CD4-positive, alpha-beta T cell (primary cell): Measurements from ENCODE around the gene FAM187B. TPM values are rescaled to one million over a fixed set of nuclear protein-coding genes. Genes with fewer than 3 reads are reported as not detected.

Experiments
- ATAC-seq: fragments of 200-7000 bp; cut with Tn5 transposase; one replicate; pipeline ENCODE4 v1.10.0; 2022; ENCODE audit warnings: mild to moderate bottlenecking; ENCODE audit not compliant: poor library complexity
- CTCF ChIA-PET: fragments of 350-600 bp; sonication (Branson Sonifier 250); formaldehyde crosslinking; loops from one replicate; lab custom pipeline; 2021; ENCODE audit warnings: antibody characterized with exemption, inconsistent platforms; lab: Charles Lee
- POLR2A ChIA-PET: fragments of 350-600 bp; sonication (Branson Sonifier 250); formaldehyde crosslinking; loops from one replicate; lab custom pipeline; 2021; ENCODE audit warnings: antibody characterized with exemption, inconsistent platforms; lab: Charles Lee
- DNase-seq, 14 experiments: peaks; one replicate each; pipeline ENCODE4 v3.0.0-alpha.2; 2013 to 2020; ENCODE audit warnings: mixed read lengths in 2 of 14
- H3K27ac ChIP-seq, 2 donors: one replicate each; pipeline versions ENCODE4 v1.5.1 to v1.7.0; 2013; ENCODE audit warnings: low read length in 2 of 2, low read depth in 1 of 2, mild to moderate bottlenecking in 1 of 2
- H3K27me3 ChIP-seq, 2 experiments: 1 replicate in 1 of 2; 2 replicates in 1 of 2; pipeline versions ENCODE4 v1.6.1 to v1.7.0; 2013; ENCODE audit warnings: low read length in 2 of 2, control low read depth in 1 of 2, mild to moderate bottlenecking in 1 of 2, moderate library complexity in 1 of 2; ENCODE audit not compliant: insufficient read depth in 2 of 2, control insufficient read depth in 1 of 2
- H3K36me3 ChIP-seq: one replicate; pipeline ENCODE4 v1.6.1; 2013; ENCODE audit warnings: low read length, control low read depth; ENCODE audit not compliant: insufficient read depth
- H3K4me1 ChIP-seq: one replicate; pipeline ENCODE4 v1.6.1; 2013; ENCODE audit warnings: low read length, control low read depth; ENCODE audit not compliant: insufficient read depth
- H3K4me3 ChIP-seq: one replicate; pipeline ENCODE4 v1.5.1; 2013; ENCODE audit warnings: mild to moderate bottlenecking, low read length, moderate library complexity
- H3K9me3 ChIP-seq, 2 experiments: 1 replicate in 1 of 2; 2 replicates in 1 of 2; pipeline versions ENCODE4 v1.6.1 to v1.7.0; 2013; ENCODE audit warnings: low read length in 2 of 2, mild to moderate bottlenecking in 2 of 2, control low read depth in 1 of 2, moderate library complexity in 1 of 2; ENCODE audit not compliant: control insufficient read depth in 1 of 2, insufficient read depth in 1 of 2
- H3K27ac Mint-ChIP-seq: one replicate; pipeline ENCODE4 v1.8.0; 2020; ENCODE audit warnings: mixed read lengths
- H3K27me3 Mint-ChIP-seq: one replicate; pipeline ENCODE4 v1.8.0; 2021; ENCODE audit warnings: mixed read lengths
- H3K36me3 Mint-ChIP-seq: one replicate; pipeline ENCODE4 v1.8.0; 2021; ENCODE audit warnings: low read depth, mixed read lengths
- H3K4me1 Mint-ChIP-seq: one replicate; pipeline ENCODE4 v1.8.0; 2021; ENCODE audit warnings: low read depth, mixed read lengths
- H3K4me3 Mint-ChIP-seq: one replicate; pipeline ENCODE4 v1.8.0; 2020; ENCODE audit warnings: mild to moderate bottlenecking, mixed read lengths
- H3K9me3 Mint-ChIP-seq: one replicate; pipeline ENCODE4 v1.8.0; 2020; ENCODE audit warnings: mixed read lengths
- CTCF ChIP-seq: fragments of 200-600 bp; IDR thresholded peaks from one replicate; pipeline ENCODE4 v1.8.0; 2022; ENCODE audit warnings: antibody characterized with exemption, mild to moderate bottlenecking
- intact Hi-C, 2 experiments: fragments of 100-400 bp; cut with DNase I in 1 of 2; cut with micrococcal nuclease in 1 of 2; formaldehyde crosslinking; loops; one replicate each; pipeline versions ENCODE4 v1.15.1 to v1.9.0; 2023 to 2025; cut with DNase I, micrococcal nuclease
- total RNA-seq, 174 experiments: library from RNA in 2 of 174; stranded (reverse) in 2 of 174; gene quantifications; one replicate each; pipeline ENCODE4 v1.2.3 and lab custom pipeline; 2021 to 2026

The FAM187B gene
- total RNA-seq, 2 experiments from 2014 or later: not detected

- peaks cover 0 to 10% of the 10 kb centered on the region in 2 experiments for H3K9me3 ChIP-seq
- Mint-ChIP-seq H3K9me3 (no peaks in the 10 kb centered on the region), H3K27ac (peak overlapping the region; percentile 98), H3K4me1 (peaks cover 84% of the 10 kb centered on the region), H3K36me3 (peaks cover 4% of the 10 kb centered on the region), H3K27me3 (no peaks in the 10 kb centered on the region), H3K4me3 (no peak overlapping the region)
- intact Hi-C loops: loop anchor here in 1 of 2 experiments (5.0 kb wide), 3 partner anchors 40 to 210 kb away; partner anchors contain the start of genes FXYD5 and LSR
- peak overlapping the region; percentile 84 to 98 for H3K27ac ChIP-seq
- no peaks in the 10 kb centered on the region for H3K36me3 ChIP-seq
- no peaks in the 10 kb centered on the region for H3K27me3 ChIP-seq
- ATAC-seq: peak; percentile 2
- TF ChIP-seq CTCF: no peak
- peak in 10 of 14 experiments; percentile 27 to 81 (median 50) for DNase-seq
- ChIA-PET POLR2A (interaction anchor here (0.7 to 3.1 kb wide), 11 partner anchors 9 to 65 kb away, joined by 3 to 36 read pairs (median 8); partner anchors contain the start of genes FXYD5 and FXYD7), CTCF (interaction anchor here (0.9 to 1.8 kb wide), 5 partner anchors 20 to 66 kb away, joined by 3 to 6 read pairs (median 4); partner anchors contain the start of genes FXYD7 and USF2)
- H3K4me1 ChIP-seq: peaks cover 91% of the 10 kb centered on the region
- no peak overlapping the region for H3K4me3 ChIP-seq
Observed at GRCh38 chr19:35207391-35207871, 21.1 kb downstream of the FAM187B start.

- Mint-ChIP-seq H3K9me3 (no peaks in the 10 kb centered on the region), H3K27ac (peak overlapping the region; percentile 98), H3K27me3 (no peaks in the 10 kb centered on the region), H3K36me3 (peaks cover 4% of the 10 kb centered on the region), H3K4me3 (peak overlapping the region; percentile 65), H3K4me1 (peaks cover 81% of the 10 kb centered on the region)
- H3K9me3 ChIP-seq: peaks cover 0 to 10% of the 10 kb centered on the region in 2 experiments
- H3K4me1 ChIP-seq: peaks cover 85% of the 10 kb centered on the region
- no peak for TF ChIP-seq CTCF
- DNase-seq: no peak
- no peaks in the 10 kb centered on the region for H3K36me3 ChIP-seq
- H3K27me3 ChIP-seq: no peaks in the 10 kb centered on the region
- ATAC-seq: no peak
- peak overlapping the region; percentile 84 to 98 for H3K27ac ChIP-seq
- POLR2A ChIA-PET: interaction anchor here (0.9 to 3.1 kb wide), 17 partner anchors 10 to 65 kb away, joined by 3 to 36 read pairs (median 5); partner anchors contain the start of genes FXYD5 and FXYD7
- H3K4me3 ChIP-seq: peak overlapping the region; percentile 6
- intact Hi-C loops: loop anchor here (1.0 to 5.0 kb wide), 5 partner anchors 7 to 210 kb away; partner anchors contain the start of genes FXYD5 (in 1 of the 2) and LSR (in 1 of the 2)
- CTCF ChIA-PET: interaction anchor here (0.9 to 1.8 kb wide), 6 partner anchors 9 to 66 kb away, joined by 3 to 6 read pairs (median 4); partner anchors contain the start of genes FXYD7 and USF2
Observed at GRCh38 chr19:35206855-35207254, 21.7 kb downstream of the FAM187B start.

DNA sequence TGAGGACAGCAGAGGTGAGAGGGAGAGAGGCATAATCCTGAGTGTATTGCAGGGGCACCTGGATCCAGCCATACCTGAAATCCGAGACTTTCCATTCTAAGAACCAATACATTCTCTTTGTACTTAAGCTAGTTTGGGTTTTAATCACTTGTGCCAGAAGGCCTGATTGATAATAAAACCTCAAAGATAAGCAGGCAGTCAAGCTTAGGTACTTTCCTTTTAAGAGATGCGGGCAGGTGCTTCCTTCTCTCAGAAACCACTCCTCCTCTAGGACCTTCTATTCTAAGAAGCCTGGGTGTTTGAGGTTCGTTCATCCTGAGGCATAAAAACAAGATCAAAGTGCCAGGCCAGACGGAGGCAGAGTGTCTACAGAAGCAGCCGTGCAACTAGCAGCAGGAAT, 22.2 kb downstream of the FAM187B start:
- no peak for TF ChIP-seq CTCF
- Mint-ChIP-seq H3K27me3 (no peaks in the 10 kb centered on the region), H3K9me3 (no peaks in the 10 kb centered on the region), H3K4me1 (peaks cover 81% of the 10 kb centered on the region), H3K36me3 (peaks cover 4% of the 10 kb centered on the region), H3K27ac (peak overlapping the region; percentile 98), H3K4me3 (peak overlapping the region; percentile 65)
- peak overlapping the region; percentile 84 to 98 for H3K27ac ChIP-seq
- no peaks in the 10 kb centered on the region for H3K27me3 ChIP-seq
- no peaks in the 10 kb centered on the region for H3K36me3 ChIP-seq
- peaks cover 0 to 10% of the 10 kb centered on the region in 2 experiments for H3K9me3 ChIP-seq
- peak overlapping the region; percentile 6 for H3K4me3 ChIP-seq
- H3K4me1 ChIP-seq: peaks cover 83% of the 10 kb centered on the region
- intact Hi-C loops: loop anchor here (1.0 to 5.0 kb wide), 5 partner anchors 8 to 209 kb away; partner anchors contain the start of genes FXYD5 (in 1 of the 2) and LSR (in 1 of the 2)
- ChIA-PET POLR2A (interaction anchor here (0.8 to 3.1 kb wide), 18 partner anchors 10 to 64 kb away, joined by 3 to 36 read pairs (median 5); partner anchors contain the start of genes FXYD5 and FXYD7), CTCF (interaction anchor here (0.9 to 1.6 kb wide), 4 partner anchors 10 to 65 kb away, joined by 3 to 5 read pairs (median 4); partner anchors contain the start of genes FXYD7 and USF2)
- ATAC-seq: peak; percentile 46
- peak in 13 of 14 experiments; percentile 40 to 93 (median 59) for DNase-seq
